Neural cell (in vitro differentiated cells): ENCODE data around the gene KDM4C. TPM values are rescaled to one million over a fixed set of nuclear protein-coding genes. Genes with fewer than 3 reads are reported as not detected.

ENCODE experiments used
- H2AFZ ChIP-seq: fragments of 200-600, 300-800 bp; sonication (generic), shearing (Covaris generic); 2 replicates; pipeline ENCODE4 v1.6.0; 2014; ENCODE audit warnings: low read depth, mild to moderate bottlenecking, antibody characterized with exemption, low read length, moderate library complexity
- H3F3A ChIP-seq: fragments of 200-600 bp; shearing (Covaris generic); 2 replicates; pipeline ENCODE4 v1.6.1; 2016; ENCODE audit warnings: mild to moderate bottlenecking, moderate library complexity, mixed read lengths, antibody characterized with exemption, low read length; ENCODE audit not compliant: insufficient read depth, poor library complexity, severe bottlenecking
- H3K27ac ChIP-seq: fragments of 200-600, 300-800 bp; sonication (generic), shearing (Covaris generic); 2 replicates; pipeline ENCODE4 v1.5.1; 2014; ENCODE audit warnings: mild to moderate bottlenecking, low read length, moderate library complexity
- H3K27me3 ChIP-seq: fragments of 300-800, 200-600 bp; sonication (generic), shearing (Covaris generic); 2 replicates; pipeline ENCODE4 v1.6.0; 2014; ENCODE audit warnings: mild to moderate bottlenecking, low read depth, low read length, moderate library complexity; ENCODE audit not compliant: insufficient read depth
- H3K36me3 ChIP-seq: fragments of 300-800, 200-600 bp; sonication (generic), shearing (Covaris generic); 2 replicates; pipeline ENCODE4 v1.5.1; 2014; ENCODE audit warnings: mild to moderate bottlenecking, antibody characterized with exemption, low read length, moderate library complexity; ENCODE audit not compliant: insufficient read depth
- H3K4me2 ChIP-seq: fragments of 300-800, 200-600 bp; sonication (generic), shearing (Covaris generic); 2 replicates; pipeline ENCODE4 v1.6.0; 2014; ENCODE audit warnings: mild to moderate bottlenecking, low read length
- H3K4me3 ChIP-seq: fragments of 300-800, 200-600 bp; sonication (generic), shearing (Covaris generic); 2 replicates; pipeline ENCODE4 v1.5.1; 2014; ENCODE audit warnings: mild to moderate bottlenecking, low read length, moderate library complexity
- H3K79me2 ChIP-seq: fragments of 200-600 bp; shearing (Covaris generic); replicated peaks from 2 replicates; pipeline ENCODE4 v1.6.0; 2014; ENCODE audit warnings: mild to moderate bottlenecking, low read length, moderate library complexity; ENCODE audit not compliant: insufficient read depth
- H3K9ac ChIP-seq: fragments of 300-800, 200-600 bp; sonication (generic), shearing (Covaris generic); 2 replicates; pipeline ENCODE4 v1.6.1; 2016; ENCODE audit warnings: mild to moderate bottlenecking, low read length, mixed read lengths
- H3K9me2 ChIP-seq: fragments of 200-600 bp; shearing (Covaris generic); 2 replicates; pipeline ENCODE4 v1.6.1; 2016; ENCODE audit warnings: mild to moderate bottlenecking, low read length, mixed read lengths; ENCODE audit not compliant: insufficient read depth
- H3K9me3 ChIP-seq: fragments of 200-600, 300-800 bp; sonication (generic), shearing (Covaris generic); 2 replicates; pipeline ENCODE4 v1.6.1; 2016; ENCODE audit warnings: mild to moderate bottlenecking, mixed run types, low read length, moderate library complexity, mixed read lengths
- H4K20me1 ChIP-seq: fragments of 200-600 bp; shearing (Covaris generic); 2 replicates; pipeline ENCODE4 v1.6.1; 2016; ENCODE audit warnings: mild to moderate bottlenecking, mixed run types; ENCODE audit not compliant: insufficient read depth
- CTCF ChIP-seq: fragments of 450-650 bp; IDR thresholded peaks from 2 replicates; pipeline ENCODE4 v1.5.1; 2014; ENCODE audit warnings: antibody characterized with exemption, mild to moderate bottlenecking, moderate library complexity; ENCODE audit not compliant: poor library complexity, severe bottlenecking
- EP300 ChIP-seq: fragments of 450-650 bp; conservative IDR thresholded peaks from 2 replicates; pipeline ENCODE4 v1.6.1; 2014; ENCODE audit warnings: antibody characterized with exemption, mild to moderate bottlenecking, moderate library complexity; ENCODE audit not compliant: poor library complexity, severe bottlenecking
- EZH2 ChIP-seq: fragments of 200-600, 300-800 bp; shearing (Covaris generic), sonication (generic); IDR thresholded peaks from 2 replicates; pipeline ENCODE4 v1.6.1; 2014; ENCODE audit warnings: antibody characterized with exemption, low read length, borderline replicate concordance, mild to moderate bottlenecking; ENCODE audit not compliant: insufficient read depth, poor library complexity, severe bottlenecking
- MXI1 ChIP-seq: fragments of 450-650 bp; conservative IDR thresholded peaks from 2 replicates; pipeline ENCODE4 v1.6.1; 2014; ENCODE audit warnings: antibody characterized with exemption, mild to moderate bottlenecking; ENCODE audit not compliant: poor library complexity, severe bottlenecking
- POLR2AphosphoS5 ChIP-seq: IDR thresholded peaks from 2 replicates; pipeline ENCODE4 v1.6.1; 2012
- RAD21 ChIP-seq: fragments of 450-650 bp; conservative IDR thresholded peaks from 2 replicates; pipeline ENCODE4 v1.6.1; 2014; ENCODE audit warnings: antibody characterized with exemption, mild to moderate bottlenecking, moderate library complexity
- REST ChIP-seq: IDR thresholded peaks from 2 replicates; pipeline ENCODE4 v1.6.1; 2012; ENCODE audit warnings: borderline replicate concordance
- SMC3 ChIP-seq: fragments of 450-650 bp; conservative IDR thresholded peaks from 2 replicates; pipeline ENCODE4 v1.6.1; 2014; ENCODE audit warnings: antibody characterized with exemption, mild to moderate bottlenecking, moderate library complexity; ENCODE audit not compliant: poor library complexity
- TAF1 ChIP-seq: IDR thresholded peaks from 2 replicates; pipeline ENCODE4 v1.6.1; 2012; ENCODE audit warnings: low read depth
- polyA plus RNA-seq: library from polyadenylated mRNA; depleted of rRNA; stranded (reverse); fragments of >200 nt; gene quantifications from 2 replicates; pipeline ENCODE4 v1.2.3, GENCODE V29; 2014

KDM4C gene
- polyA plus RNA-seq, 1 donor from 2014 or later = 21.1 TPM

- Histone ChIP-seq H3K27me3 (no peaks in the 10 kb centered on the region), H3K79me2 (no peaks in the 10 kb centered on the region), H3K4me2 (no peak overlapping the region), H3K4me3 (no peak overlapping the region), H3K36me3 (no peaks in the 10 kb centered on the region), H3K9me2 (no peaks in the 10 kb centered on the region), H4K20me1 (no peaks in the 10 kb centered on the region), H3K27ac (no peak overlapping the region), H3K9me3 (no peaks in the 10 kb centered on the region), H3K9ac (no peak overlapping the region), H3F3A (no peaks in the 10 kb centered on the region), H2AFZ (no peak overlapping the region)
- no peak for TF ChIP-seq REST
- TF ChIP-seq TAF1 = no peak
- TF ChIP-seq RAD21 = no peak
- no peak for TF ChIP-seq MXI1
- no peak for TF ChIP-seq EP300
- TF ChIP-seq POLR2AphosphoS5 = no peak
- TF ChIP-seq EZH2 = no peak
- TF ChIP-seq CTCF = no peak
- TF ChIP-seq SMC3 = no peak
Measured at GRCh38 chr9:7108936-7109335, 351.2 kb downstream of the KDM4C start.

GRCh38 chr9:7111413-7111812 is 353.6 kb downstream of the KDM4C start:
- Histone ChIP-seq H2AFZ (no peak overlapping the region), H3K4me3 (no peak overlapping the region), H3K27me3 (no peaks in the 10 kb centered on the region), H3K9me3 (no peaks in the 10 kb centered on the region), H3K9me2 (no peaks in the 10 kb centered on the region), H4K20me1 (no peaks in the 10 kb centered on the region), H3K79me2 (no peaks in the 10 kb centered on the region), H3K36me3 (no peaks in the 10 kb centered on the region), H3K9ac (no peak overlapping the region), H3K4me2 (no peak overlapping the region), H3F3A (no peaks in the 10 kb centered on the region), H3K27ac (no peak overlapping the region)
- TF ChIP-seq REST (no peak), EZH2 (no peak), EP300 (no peak), POLR2AphosphoS5 (no peak), SMC3 (no peak), MXI1 (no peak), RAD21 (no peak), TAF1 (no peak), CTCF (no peak)
